GM19043 (cell line): ENCODE measurements around the gene NOP58.
"Not testable (repeated sequence)": the region's sequence is repeated elsewhere in the genome, so short reads cannot be mapped to it uniquely, and the experiment has no call there.

Experiments
- ATAC-seq: cut with Tn5 transposase; IDR thresholded peaks from one replicate; pipeline ENCODE4 v1.9.1; 2021; ENCODE audit warnings: low read depth; ENCODE audit not compliant: unreplicated experiment

NOP58 gene, protein sequence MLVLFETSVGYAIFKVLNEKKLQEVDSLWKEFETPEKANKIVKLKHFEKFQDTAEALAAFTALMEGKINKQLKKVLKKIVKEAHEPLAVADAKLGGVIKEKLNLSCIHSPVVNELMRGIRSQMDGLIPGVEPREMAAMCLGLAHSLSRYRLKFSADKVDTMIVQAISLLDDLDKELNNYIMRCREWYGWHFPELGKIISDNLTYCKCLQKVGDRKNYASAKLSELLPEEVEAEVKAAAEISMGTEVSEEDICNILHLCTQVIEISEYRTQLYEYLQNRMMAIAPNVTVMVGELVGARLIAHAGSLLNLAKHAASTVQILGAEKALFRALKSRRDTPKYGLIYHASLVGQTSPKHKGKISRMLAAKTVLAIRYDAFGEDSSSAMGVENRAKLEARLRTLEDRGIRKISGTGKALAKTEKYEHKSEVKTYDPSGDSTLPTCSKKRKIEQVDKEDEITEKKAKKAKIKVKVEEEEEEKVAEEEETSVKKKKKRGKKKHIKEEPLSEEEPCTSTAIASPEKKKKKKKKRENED

DNA sequence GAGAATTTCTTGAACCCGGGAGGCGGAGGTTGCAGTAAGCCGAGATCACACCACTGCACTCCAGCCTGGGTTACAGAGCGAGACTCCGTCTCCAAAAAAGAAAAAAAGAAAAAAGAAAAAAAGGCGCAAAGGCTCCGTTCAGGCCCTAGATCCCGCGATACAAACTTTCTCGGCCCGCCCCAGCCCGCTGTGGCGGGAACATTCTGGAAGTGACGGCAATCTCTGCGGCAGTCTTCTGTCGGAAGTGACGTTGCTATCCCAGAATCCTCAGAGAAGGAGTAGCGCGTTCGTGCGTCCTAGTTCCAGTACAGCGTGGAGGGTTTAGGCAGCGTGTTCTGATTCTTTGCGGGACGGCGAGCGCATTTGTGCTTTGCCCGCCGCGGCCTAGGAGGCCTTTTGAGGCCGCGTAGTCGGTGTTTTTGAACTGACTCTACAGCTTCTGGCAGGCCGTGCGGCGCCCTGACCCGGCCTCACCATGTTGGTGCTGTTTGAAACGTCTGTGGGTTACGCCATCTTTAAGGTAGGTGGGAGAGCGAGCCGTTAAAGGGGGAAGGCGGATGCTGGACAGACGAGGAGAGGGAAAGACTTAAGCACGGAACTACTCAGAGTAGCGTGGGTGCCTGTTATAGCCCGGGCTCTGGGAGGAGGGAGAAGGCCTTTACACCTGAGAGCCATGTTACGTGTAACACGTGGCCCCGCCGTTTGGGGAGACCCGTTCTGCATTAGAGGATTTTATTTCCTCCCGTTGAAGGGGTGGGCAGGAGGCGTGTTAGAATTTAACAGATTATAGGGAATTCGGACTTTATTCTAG, at the start of gene NOP58:
NOP58 (plus strand) TSS at position 297 of the 811 bp plus-strand sequence; CDS start at position 476, 179 bp downstream.
- peak; percentile 77 for ATAC-seq

DNA sequence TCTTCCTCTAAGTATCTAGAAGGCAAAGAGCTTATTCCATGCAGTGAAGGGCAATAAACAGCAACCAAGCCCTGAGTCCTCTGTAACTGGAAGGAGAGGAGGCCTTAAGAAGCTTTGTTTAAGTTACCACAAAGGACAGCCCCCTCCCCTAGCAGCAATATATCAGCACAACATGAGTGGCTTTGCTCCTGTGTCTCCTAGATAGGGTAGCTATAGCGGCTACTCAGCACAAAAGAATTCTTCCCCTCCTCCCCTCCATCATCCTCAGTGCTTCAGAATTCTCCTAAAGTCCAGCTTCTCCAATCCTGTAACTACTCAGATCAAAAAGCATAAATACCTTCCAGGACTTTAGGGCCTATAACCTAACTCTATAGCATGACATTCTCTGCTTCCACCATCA, 43.7 kb upstream of the NOP58 start:
- ATAC-seq: no peak

DNA sequence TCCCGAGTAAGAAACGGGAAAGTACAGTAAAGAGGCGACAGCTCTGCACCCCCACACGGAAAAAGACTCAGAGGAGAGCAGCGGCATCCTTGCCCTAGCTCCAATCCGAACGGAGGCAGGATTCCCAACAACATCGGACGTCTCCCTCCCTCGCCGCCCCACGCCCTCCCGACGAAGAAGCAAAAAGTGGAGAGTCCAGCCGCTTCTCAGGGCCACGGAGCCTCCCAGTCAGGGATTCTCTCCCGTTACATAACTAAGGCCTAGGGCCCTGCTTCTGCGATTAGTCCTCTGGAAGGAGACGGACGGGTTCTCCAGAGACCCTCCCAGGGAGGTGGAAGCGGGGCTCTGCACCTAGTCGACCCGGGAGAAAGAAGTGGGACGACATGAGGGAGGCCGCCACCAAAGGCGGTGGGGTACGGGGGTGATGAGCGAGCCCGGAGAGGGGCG, 27.8 kb upstream of the NOP58 start:
- peak; percentile 20 for ATAC-seq

DNA sequence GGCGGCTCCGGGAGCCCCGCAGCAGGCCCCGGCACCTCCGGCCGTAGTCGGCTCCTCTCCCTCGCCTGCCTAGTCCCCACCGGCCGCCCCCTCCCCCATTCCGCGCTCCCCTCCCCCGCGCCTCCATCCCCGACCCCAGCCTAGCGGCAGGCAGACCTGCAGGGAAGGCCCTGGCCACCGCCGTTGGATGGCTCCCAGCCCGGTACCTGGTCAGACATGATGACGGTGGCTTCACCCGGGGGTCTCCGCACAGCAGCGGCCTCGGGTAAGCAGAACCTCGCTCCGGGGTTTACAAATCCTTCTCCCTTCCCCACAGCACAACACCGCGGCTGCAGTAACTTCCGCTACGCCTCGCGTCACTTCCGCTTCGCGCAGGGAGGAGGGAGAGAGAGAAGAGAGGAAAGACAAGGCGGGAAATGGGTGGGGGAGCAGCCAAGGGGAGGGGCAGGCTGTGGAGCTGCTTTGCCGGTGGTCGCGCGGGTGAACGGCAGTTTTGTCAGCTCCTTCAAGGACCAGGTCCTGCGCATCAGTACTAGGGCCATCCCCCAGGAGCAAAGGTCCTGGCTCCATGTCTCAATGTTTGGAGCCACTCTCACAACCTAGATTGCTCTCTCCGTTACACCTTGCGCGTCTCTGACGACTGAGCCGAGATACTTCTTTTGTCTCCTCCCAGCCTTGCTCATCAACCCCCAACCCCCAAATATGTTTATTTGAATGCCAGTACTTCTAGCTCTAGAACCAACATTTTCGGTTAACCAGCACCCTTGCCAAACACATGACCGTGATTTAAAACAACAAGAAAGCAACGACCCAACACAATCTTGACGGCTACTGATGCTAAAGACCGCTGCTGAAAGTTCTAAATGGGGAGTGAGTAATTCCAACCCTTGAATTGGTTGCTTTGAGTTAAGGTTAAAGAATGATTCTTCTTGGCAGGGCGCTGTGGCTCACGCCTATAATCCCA, 27.0 kb upstream of the NOP58 start, which contains the start of gene SUMO1:
SUMO1 (minus strand) TSS at position 364 of the 964 bp plus-strand sequence; CDS start at position 218, 146 bp downstream.
- peak; percentile 97 for ATAC-seq

DNA sequence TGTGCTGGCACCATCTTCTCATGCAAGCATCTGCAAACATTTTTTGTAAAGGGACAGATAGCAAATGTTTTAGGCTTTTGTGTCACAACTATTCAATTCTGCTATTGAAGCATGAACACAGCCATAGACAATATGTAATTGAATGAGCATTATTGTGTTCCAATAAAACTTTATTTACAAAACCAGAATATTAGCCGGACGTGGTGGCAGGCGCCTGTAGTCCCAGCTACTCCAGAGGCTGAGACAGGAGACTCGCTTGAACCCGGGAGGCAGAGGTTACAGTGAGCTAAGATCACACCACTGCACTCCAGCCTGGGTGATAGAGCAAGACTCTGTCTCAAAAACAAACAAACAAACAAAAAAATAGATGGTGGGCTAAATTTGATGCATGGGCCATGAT, 17.9 kb upstream of the NOP58 start:
- ATAC-seq: not testable (repeated sequence)

DNA sequence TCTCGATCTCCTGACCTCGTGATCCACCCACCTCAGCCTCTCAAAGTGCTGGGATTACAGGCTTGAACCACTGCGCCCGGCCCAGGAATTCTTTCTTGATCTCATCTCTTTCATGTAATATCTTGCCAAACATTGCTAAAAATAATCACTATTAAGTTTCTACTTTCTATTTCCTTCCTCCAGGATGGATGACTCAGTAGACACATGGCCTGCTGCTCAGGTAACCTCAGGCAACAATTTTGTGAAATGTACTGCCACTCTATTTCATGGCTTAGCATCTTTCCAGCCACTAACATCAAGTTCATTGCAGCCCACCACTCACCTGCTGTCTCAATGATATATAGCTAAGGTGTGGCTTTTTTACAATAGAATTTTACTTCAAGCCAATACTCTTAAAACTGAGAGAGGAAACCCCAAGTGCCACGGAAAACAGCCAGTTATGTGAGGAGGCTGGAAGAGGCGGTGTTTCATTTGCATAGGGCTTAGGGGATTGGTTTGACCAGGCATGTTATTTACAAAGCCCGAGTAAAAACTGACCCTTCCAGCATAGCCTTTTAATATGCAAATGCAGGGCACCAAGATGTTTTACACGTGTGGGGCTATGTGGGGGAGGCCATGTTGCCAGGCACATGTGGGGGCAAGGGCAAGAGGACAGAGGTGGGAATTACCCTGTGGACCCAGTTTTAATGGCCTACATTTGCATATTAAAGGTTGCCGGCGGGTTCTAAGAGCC, 15.9 kb upstream of the NOP58 start:
- no peak for ATAC-seq

DNA sequence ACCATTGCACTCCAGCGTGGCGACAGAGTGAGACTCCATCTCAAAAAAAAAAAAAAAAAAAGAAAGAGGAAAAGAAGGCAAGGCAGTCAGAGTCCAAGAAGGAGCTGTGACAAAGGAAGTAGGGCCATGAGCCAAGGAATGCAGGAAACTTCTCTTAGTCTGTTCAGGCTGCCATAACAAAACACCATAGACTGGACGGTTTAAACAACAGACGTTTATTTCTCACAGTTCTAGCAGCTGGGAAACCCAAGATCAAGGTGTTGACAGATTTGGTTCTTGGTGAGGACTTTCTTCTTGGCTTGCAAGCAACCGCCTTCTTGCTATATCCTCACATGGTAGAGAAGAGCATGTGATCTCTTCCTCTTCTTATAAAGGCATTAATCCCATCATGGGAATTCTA, 14.1 kb upstream of the NOP58 start:
- no peak for ATAC-seq

DNA sequence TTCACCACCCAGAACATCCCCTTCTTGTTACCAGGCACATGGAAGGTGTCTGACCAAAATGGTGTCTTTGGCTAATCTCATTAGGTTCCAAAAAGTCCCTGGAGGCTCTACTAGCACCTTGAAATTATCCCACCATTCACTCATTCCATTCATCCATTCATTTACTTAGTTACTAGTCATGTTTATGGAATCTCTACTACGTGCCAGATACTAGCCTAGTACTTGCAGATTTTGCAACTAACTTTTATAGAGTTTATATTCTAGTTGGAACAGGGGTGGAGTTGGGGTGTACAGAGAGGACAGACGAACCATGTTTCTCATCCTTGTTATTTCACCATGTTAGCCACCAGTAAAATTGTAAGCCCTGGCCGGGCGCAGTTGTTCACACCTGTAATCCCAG, 4.0 kb upstream of the NOP58 start:
- ATAC-seq: no peak

DNA sequence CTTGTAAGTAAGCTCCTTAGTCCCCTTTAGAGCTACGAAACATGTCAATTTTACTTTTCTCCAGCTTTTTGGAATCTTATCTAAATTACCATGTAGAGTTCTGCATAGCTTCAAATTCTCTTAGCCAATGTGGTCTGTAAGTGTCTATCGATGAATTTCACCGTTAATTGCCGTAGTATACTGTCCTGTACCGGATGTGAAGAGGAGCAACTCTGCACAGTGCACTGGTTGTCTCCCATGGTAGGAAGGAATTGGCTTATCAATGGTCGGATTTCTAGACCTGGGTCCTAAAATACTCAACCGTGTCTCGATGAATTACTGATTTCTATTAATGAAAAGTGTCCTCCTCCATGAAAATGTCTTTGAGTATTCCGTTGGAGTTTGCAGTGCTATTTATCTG, 1.9 kb downstream of the NOP58 start:
- no peak for ATAC-seq

DNA sequence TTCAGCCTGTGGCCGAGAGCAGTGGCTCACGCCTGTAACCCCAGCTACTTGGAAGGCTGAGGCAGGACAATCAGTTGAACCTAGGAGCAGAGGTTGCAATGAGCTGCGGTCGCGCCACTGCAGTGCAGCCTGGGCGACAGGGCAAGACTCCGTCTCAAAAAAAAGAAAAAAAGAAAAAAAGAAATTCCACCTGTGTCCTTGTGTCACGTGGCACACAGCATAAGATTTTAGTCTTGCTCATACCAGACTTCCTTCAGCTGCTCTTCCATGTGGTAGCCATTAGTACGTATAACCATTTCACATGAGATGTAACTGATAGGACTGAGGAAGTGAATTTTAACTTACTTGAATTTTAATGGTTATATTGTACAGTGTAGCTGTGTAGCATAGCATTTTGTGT, 4.0 kb downstream of the NOP58 start:
- ATAC-seq: no peak

DNA sequence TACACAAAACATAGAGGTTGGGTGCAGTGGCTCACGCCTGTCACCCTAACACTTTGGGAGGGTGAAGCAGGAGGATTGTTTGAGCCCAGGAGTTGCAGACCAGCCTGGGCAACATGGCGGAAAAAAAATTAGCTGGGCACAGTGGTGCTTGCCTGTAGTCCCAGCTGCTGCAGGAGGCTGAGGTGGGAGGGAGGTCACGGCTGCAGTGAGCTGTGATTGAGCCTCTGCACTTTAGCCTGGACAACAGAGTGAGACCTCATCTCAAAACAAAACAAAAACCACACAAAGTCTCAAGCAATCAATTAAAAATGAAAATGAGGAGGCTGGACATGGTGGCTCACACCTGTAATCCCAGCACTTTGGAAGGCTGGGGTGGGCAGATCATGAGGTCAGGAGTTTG, 4.9 kb downstream of the NOP58 start:
- no peak for ATAC-seq

DNA sequence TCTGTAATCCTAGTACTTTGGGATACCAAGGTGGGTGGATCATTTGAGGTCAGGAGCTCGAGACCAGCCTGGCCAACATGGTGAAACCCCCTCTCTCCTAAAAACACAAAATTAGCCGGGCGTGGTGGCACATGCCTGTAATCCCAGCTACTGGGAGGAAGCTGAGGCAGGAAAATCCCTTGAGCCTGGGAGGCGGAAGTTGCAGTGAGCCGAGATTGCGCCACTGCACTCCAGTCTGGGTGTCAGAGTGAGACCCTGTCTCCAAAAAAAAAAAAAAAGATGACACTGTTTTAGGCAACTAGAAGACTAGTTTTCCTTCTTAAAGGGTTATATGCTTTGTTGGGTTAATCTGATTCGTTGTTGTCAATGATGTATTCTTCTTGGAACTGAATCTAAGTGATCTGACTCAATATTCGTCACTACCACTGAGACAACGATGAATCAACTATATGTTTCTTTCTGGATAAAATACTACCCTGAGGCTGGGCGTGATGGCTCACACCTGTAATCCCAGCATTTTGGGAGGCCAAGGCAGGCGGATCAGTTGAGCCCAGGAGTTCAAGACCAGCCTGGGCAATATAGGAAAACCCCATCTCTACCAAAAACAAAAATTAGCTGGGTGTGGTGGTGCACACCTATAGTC, 10.6 kb downstream of the NOP58 start:
- not testable (repeated sequence) for ATAC-seq

DNA sequence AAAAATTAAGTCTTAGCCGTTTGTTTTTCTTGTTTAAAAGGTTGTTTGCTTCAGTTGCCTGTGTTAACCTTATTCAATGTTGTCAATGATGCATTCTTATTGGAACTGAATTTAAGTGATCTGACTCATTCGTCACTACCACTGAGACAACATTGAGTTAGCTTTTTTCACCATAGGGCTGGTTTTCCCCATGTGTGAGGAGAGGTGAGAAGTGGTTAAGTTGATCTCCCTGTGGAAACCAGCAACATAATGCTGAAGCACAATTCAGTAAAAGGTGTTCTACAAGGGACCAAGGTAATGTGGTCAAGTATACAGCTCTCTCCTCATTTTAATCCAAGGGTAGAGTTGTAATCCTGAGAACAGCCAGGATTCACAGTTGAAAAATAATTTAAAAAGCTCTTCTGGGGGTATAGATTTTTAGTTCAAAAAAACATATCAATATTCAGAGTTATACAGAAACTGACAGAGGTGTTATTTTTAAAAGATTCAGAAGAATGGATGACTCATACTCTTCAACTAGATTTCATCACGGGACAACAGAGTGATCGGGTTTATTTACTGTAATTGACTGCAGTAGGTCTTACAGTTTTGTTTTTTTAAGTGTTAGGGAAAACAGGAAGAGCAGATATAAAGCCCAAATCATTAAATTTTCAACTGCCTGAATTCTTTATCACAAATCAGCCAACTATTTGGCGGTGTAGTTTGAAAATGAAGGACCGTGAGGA, 12.6 kb downstream of the NOP58 start:
- ATAC-seq: no peak

DNA sequence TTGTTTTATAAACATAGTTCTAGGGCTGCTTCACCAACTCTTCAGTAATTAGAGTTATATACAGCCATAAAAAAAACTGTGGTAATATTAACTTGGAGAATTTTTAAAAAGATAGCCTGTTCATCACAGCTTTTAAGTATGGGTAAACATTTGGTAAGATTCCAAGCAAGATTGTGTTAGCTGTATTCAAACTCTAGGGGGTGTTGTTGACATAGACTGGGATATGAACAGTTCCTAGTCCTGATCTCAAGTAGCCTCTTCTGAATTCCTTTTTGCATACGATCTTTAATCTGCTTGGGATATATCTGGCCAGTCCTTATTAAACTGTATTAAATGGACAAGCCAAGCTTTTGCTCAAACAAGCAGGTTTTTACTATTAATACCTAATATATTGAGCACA, 13.4 kb downstream of the NOP58 start:
- no peak for ATAC-seq

DNA sequence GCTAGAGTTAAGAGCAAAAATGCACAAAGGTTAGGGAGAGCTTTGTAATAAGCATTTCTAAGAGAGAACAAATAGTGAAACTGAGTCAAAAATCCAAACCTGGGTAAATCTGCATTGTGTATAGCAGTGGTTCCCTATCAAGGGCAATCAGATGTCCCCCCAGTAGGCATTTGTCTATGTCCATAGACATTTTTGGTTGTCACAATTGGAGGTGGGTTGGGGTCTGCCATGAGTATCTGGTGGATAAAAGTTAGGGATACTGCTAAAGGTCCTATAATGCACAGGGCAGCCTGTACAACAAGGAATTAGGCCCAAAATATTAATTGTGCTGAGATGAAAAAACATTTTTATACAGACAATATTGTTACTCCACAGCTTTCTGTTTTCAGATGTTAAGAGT, 21.0 kb downstream of the NOP58 start:
- ATAC-seq: no peak

DNA sequence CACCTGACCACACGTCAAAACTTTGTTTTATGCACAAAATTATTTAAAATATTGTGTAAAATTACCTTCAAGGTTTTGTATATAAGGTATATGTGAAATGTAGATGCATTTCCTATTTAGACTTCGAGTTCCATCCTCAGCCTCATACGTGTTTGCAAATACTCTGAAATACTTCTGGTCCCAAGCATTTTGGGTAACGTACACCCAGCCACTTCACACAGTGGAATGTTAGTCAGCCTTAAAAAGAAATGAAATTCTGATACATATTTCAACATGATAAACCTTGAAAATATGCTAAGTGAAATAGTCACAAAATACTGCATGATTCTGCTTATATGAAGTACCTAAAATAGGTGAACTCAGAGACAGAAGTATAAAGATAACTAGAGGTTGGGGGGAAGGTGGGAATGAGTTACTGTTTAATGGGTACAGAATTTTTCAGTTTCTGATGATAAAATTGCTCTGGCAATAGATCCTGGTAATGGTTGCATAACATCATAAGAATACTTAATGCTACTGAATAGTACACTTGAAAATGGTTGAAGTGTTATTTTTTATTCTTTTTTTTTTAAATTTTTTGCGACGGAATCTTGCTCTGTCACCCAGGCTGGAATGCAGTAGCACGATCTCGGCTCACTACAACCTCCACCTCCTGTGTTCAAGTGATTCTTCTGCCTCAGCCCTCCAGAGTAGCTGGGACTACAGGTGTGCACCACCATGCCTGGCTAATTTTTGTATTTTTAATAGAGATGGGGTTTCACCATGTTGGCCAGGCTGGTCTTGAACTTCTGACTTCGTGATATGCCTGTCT, 24.0 kb downstream of the NOP58 start:
- ATAC-seq: no peak

DNA sequence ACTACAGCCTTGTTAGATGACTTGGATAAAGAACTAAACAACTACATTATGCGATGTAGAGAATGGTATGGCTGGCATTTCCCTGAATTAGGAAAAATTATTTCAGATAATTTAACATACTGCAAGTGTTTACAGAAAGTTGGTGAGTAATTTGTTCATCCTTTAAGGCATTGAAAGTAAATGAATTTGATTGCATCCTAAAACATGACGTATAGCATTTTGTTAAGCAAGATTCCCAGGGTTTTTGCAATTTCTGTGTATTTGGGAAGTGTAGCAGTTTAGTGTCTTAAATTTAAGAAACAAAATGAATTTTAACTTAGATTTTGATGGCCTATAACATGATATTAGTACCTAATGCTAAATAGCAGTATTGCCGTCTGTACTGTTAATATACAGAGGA, 24.8 kb downstream of the NOP58 start:
- no peak for ATAC-seq

DNA sequence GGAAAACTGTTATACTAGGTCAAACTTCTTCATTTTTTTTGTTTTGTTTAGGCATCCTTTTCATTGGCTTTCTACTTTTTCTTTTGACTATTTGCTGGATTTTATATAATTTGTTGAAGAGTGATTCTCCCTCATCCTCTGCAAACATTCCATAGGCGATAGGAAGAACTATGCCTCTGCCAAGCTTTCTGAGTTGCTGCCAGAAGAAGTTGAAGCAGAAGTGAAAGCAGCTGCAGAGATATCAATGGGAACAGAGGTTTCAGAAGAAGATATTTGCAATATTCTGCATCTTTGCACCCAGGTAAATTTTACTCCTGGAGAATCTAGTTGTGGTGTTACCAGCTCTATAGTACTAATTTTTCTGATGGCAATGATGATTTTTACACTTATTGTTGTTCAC, 25.4 kb downstream of the NOP58 start:
- ATAC-seq: no peak
